22Rv1 (cell line): ENCODE results near the gene CYTH1.

Experiments used
- CTCF ChIP-seq: fragments of 450-650 bp; IDR thresholded peaks from 2 replicates; pipeline ENCODE4 v1.5.1; 2017; ENCODE audit warnings: mild to moderate bottlenecking
- ZFX ChIP-seq: fragments of 450-650 bp; IDR thresholded peaks from 2 replicates; pipeline ENCODE4 v1.6.1; 2017; ENCODE audit warnings: antibody characterized with exemption, borderline replicate concordance

DNA sequence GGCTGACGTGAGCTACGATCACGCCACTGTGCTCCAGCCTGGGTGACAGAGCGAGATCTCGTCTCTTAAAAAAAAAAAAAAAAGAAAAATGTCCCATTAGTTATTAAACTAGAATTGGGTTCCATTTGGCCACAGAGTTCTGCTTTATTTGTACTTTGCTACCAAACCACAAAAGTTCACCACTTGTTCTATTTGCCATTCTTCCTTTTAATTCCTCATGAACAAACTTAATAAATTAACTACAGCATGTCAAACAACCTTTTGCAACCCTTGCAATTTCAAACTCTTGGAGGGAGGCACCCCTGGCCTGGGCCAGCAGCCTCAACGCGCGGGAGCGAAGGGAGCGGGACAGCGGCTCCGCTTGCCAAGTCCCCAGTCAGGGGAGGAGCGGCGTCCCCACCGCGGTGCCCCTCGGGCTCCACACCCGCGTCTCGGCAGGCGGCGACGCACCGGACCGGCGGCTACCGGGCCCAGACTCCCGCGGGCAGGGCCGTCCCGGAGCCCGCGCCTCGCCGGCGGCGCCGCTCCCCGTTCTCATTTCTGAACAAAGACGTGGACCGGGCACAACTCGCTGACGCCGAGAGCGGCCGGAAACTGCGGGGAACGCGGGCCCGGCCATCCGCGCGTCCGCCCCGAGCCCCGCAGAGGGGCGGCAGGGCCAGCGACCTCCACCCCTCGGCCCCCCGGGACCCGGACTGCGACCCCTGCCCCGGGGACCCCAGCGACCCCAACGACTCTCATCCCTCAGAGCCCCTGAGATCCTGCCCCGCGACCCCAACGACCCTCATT lies 775 bp downstream of the CYTH1 start:
- TF ChIP-seq CTCF (no peak), ZFX (no peak)
